IMR-90 (cell line): Measurements from ENCODE around the gene ATP7A. TPM values are rescaled to one million over a fixed set of nuclear protein-coding genes. Genes with fewer than 3 reads are reported as not detected.

Experiments
- ATAC-seq: fragments of 200-7000 bp; cut with Tn5 transposase; 2 replicates; pipeline ENCODE4 v1.9.1; 2020; ENCODE audit warnings: low read depth, mild to moderate bottlenecking, moderate library complexity
- BruUV-seq: library from RNA; stranded (reverse); fragments of 400-500 nt; replicated peaks from 2 replicates; lab custom pipeline; 2021; lab: Mats Ljungman, UMichigan
- CTCF ChIA-PET: fragments of 300-600 bp; formaldehyde crosslinking; extraction: SDS; loops from one replicate; lab custom pipeline; 2021; ENCODE audit warnings: antibody characterized with exemption; lab: Yijun Ruan, JAX
- POLR2A ChIA-PET: fragments of 300-600 bp; sonication (Branson Sonifier 250); formaldehyde crosslinking; loops from one replicate; lab custom pipeline; 2022; ENCODE audit warnings: antibody characterized with exemption; ENCODE audit not compliant: unreplicated experiment; lab: Charles Lee
- DNase-seq: peaks from one replicate; pipeline ENCODE4 v3.0.0; 2013
- H2AFZ ChIP-seq: replicated peaks from 2 replicates; pipeline ENCODE3; 2013; ENCODE audit warnings: low read length, mild to moderate bottlenecking; ENCODE audit not compliant: poor library complexity
- H2AK5ac ChIP-seq: 2 replicates; pipeline ENCODE4 v1.6.1; 2013; ENCODE audit warnings: low read depth, low read length, inconsistent platforms
- H2AK9ac ChIP-seq: replicated peaks from 2 replicates; pipeline ENCODE3; 2013; ENCODE audit warnings: mild to moderate bottlenecking, low read depth, low read length, moderate library complexity; ENCODE audit not compliant: poor library complexity
- H2BK120ac ChIP-seq: 2 replicates; pipeline ENCODE4 v1.6.1; 2013; ENCODE audit warnings: low read depth, low read length, inconsistent platforms
- H2BK15ac ChIP-seq: 3 replicates; pipeline ENCODE4 v1.6.1; 2013; ENCODE audit warnings: low read depth, low read length, inconsistent platforms
- H2BK20ac ChIP-seq: 2 replicates; pipeline ENCODE4 v1.6.1; 2013; ENCODE audit warnings: low read depth, mild to moderate bottlenecking, inconsistent platforms, low read length, moderate library complexity
- H2BK5ac ChIP-seq: 2 replicates; pipeline ENCODE4 v1.6.1; 2013; ENCODE audit warnings: mild to moderate bottlenecking, low read depth, low read length, inconsistent platforms; ENCODE audit not compliant: poor library complexity, severe bottlenecking
- H3K14ac ChIP-seq: replicated peaks from 2 replicates; pipeline ENCODE4 v1.6.1; 2013; ENCODE audit warnings: low read depth, low read length, inconsistent platforms
- H3K18ac ChIP-seq: 2 replicates; pipeline ENCODE4 v1.6.1; 2013; ENCODE audit warnings: low read depth, low read length, control low read depth
- H3K23ac ChIP-seq: 2 replicates; pipeline ENCODE4 v1.6.1; 2013; ENCODE audit warnings: low read depth, low read length, inconsistent platforms
- H3K27ac ChIP-seq: 2 replicates; pipeline ENCODE4 v1.5.1; 2013; ENCODE audit warnings: mild to moderate bottlenecking, control low read depth, low read length; ENCODE audit not compliant: insufficient read depth
- H3K27me3 ChIP-seq: 2 replicates; pipeline ENCODE4 v1.6.1; 2013; ENCODE audit warnings: low read length; ENCODE audit not compliant: control insufficient read depth, insufficient read depth
- H3K36me3 ChIP-seq: 2 replicates; pipeline ENCODE4 v1.6.1; 2013; ENCODE audit warnings: low read length, mixed read lengths; ENCODE audit not compliant: control insufficient read depth, insufficient read depth
- H3K4ac ChIP-seq: 2 replicates; pipeline ENCODE4 v1.6.1; 2013; ENCODE audit warnings: low read depth, low read length, inconsistent platforms
- H3K4me1 ChIP-seq: 2 replicates; pipeline ENCODE4 v1.6.1; 2013; ENCODE audit warnings: low read length, mixed read lengths; ENCODE audit not compliant: control insufficient read depth, insufficient read depth
- H3K4me2 ChIP-seq: 2 replicates; pipeline ENCODE4 v1.6.1; 2013; ENCODE audit warnings: low read depth, mild to moderate bottlenecking, control low read depth, low read length, moderate library complexity
- H3K4me3 ChIP-seq: 2 replicates; pipeline ENCODE4 v1.5.1; 2013; ENCODE audit warnings: low read depth, mild to moderate bottlenecking, control low read depth, low read length, moderate library complexity; ENCODE audit not compliant: insufficient read depth
- H3K56ac ChIP-seq: 2 replicates; pipeline ENCODE4 v1.6.1; 2013; ENCODE audit warnings: low read length, inconsistent platforms; ENCODE audit not compliant: insufficient read depth; ENCODE audit errors: extremely low read depth
- H3K79me1 ChIP-seq, 2 experiments: 2 replicates each; pipeline ENCODE4 v1.6.1; 2013; ENCODE audit warnings: low read length in 2 of 2, inconsistent platforms in 1 of 2, low read depth in 1 of 2
- H3K9ac ChIP-seq: 2 replicates; pipeline ENCODE4 v1.6.1; 2013; ENCODE audit warnings: low read depth, low read length, control low read depth
- H3K9me1 ChIP-seq: 2 replicates; pipeline ENCODE4 v1.6.1; 2013; ENCODE audit warnings: low read length, inconsistent platforms; ENCODE audit not compliant: insufficient read depth
- H3K9me3 ChIP-seq: 2 replicates; pipeline ENCODE4 v1.6.1; 2013; ENCODE audit warnings: low read length; ENCODE audit not compliant: control insufficient read depth, insufficient read depth
- H4K20me1 ChIP-seq: 2 replicates; pipeline ENCODE4 v1.6.1; 2013; ENCODE audit warnings: low read length, inconsistent platforms; ENCODE audit not compliant: insufficient read depth
- H4K5ac ChIP-seq: 2 replicates; pipeline ENCODE4 v1.6.1; 2013; ENCODE audit warnings: mild to moderate bottlenecking, low read depth, low read length, control low read depth
- H4K8ac ChIP-seq, 2 experiments: 2 replicates each; pipeline ENCODE4 v1.6.1; 2013; ENCODE audit warnings: low read depth in 2 of 2, low read length in 2 of 2, control low read depth in 1 of 2, inconsistent platforms in 1 of 2
- H4K91ac ChIP-seq: 2 replicates; pipeline ENCODE4 v1.6.1; 2013; ENCODE audit warnings: low read depth, low read length, inconsistent platforms; ENCODE audit not compliant: insufficient read depth
- BHLHE40 ChIP-seq: fragments of 150-350 bp; IDR thresholded peaks from 2 replicates; pipeline ENCODE4 v1.6.1; 2016; ENCODE audit warnings: mild to moderate bottlenecking, low read depth, low read length
- CEBPB ChIP-seq: IDR thresholded peaks from 2 replicates; pipeline ENCODE4 v1.6.1; 2012; ENCODE audit warnings: low read depth, low read length, improper control_type of control experiment
- CHD1 ChIP-seq: IDR thresholded peaks from 2 replicates; pipeline ENCODE4 v1.6.1; 2012; ENCODE audit warnings: low read depth, low read length, improper control_type of control experiment
- FOS ChIP-seq: fragments of 150-350 bp; IDR thresholded peaks from 2 replicates; pipeline ENCODE4 v1.6.1; 2016; ENCODE audit warnings: low read depth, low read length
- MAFK ChIP-seq: IDR thresholded peaks from 2 replicates; pipeline ENCODE4 v1.6.1; 2012; ENCODE audit warnings: low read depth, low read length, improper control_type of control experiment
- MAZ ChIP-seq: IDR thresholded peaks from 2 replicates; pipeline ENCODE4 v1.6.1; 2012; ENCODE audit warnings: low read depth, mild to moderate bottlenecking, low read length, improper control_type of control experiment, moderate library complexity, borderline replicate concordance
- MXI1 ChIP-seq: IDR thresholded peaks from 2 replicates; pipeline ENCODE4 v1.6.1; 2012; ENCODE audit warnings: low read depth, mild to moderate bottlenecking, low read length, moderate library complexity, borderline replicate concordance
- NFE2L2 ChIP-seq: fragments of 150-350 bp; IDR thresholded peaks from 2 replicates; pipeline ENCODE4 v1.6.1; 2016; ENCODE audit warnings: low read depth, mild to moderate bottlenecking, low read length
- POLR2A ChIP-seq: IDR thresholded peaks from 2 replicates; pipeline ENCODE4 v1.6.1; 2012; ENCODE audit warnings: mild to moderate bottlenecking, low read depth, low read length
- RAD21 ChIP-seq: IDR thresholded peaks from 2 replicates; pipeline ENCODE4 v1.6.1; 2012; ENCODE audit warnings: low read length, improper control_type of control experiment
- RCOR1 ChIP-seq: IDR thresholded peaks from 2 replicates; pipeline ENCODE4 v1.6.1; 2012; ENCODE audit warnings: mild to moderate bottlenecking, low read length, improper control_type of control experiment; ENCODE audit not compliant: insufficient replicate concordance
- RFX5 ChIP-seq: IDR thresholded peaks from 2 replicates; pipeline ENCODE4 v1.8.0; 2012; ENCODE audit warnings: low read depth, mild to moderate bottlenecking, low read length, moderate library complexity
- SMC3 ChIP-seq: fragments of 150-350 bp; IDR thresholded peaks from 2 replicates; pipeline ENCODE4 v1.6.1; 2016; ENCODE audit warnings: low read depth, mild to moderate bottlenecking, antibody characterized with exemption, low read length, moderate library complexity
- dilution Hi-C: fragments of 300-500 bp; cut with HindIII; formaldehyde crosslinking; loops from one replicate; pipeline ENCODE4 v1.14.3; 2018; ENCODE audit warnings: low sequenced_read_pairs; ENCODE audit not compliant: unreplicated experiment
- in situ Hi-C: fragments of 300-500 bp; cut with MboI; formaldehyde crosslinking; loops from 3 replicates; pipeline ENCODE4 v1.14.3; 2019; ENCODE audit warnings: low sequenced_read_pairs, inconsistent platforms, mixed read lengths
- intact Hi-C: fragments of 100-400 bp; cut with micrococcal nuclease; formaldehyde crosslinking; loops from 2 replicates; pipeline ENCODE4 v1.10.0; 2022
- polyA plus RNA-seq, 3 experiments: library from polyadenylated mRNA; depleted of rRNA; stranded (reverse); fragments of >200 nt; gene quantifications; 2 replicates each; pipeline ENCODE4 v1.2.3, GENCODE V29; 2012; ENCODE audit warnings: low replicate concordance in 1 of 3
- total RNA-seq: library from RNA; depleted of rRNA; stranded (reverse); fragments of >200 nt; gene quantifications from 2 replicates; pipeline ENCODE4 v1.2.3, GENCODE V29; 2012
- TF ChIP-seq, protein P1 (sequence below): fragments of 150-350 bp; IDR thresholded peaks from 2 replicates; pipeline ENCODE4 v1.6.1; 2016; ENCODE audit warnings: low read depth, mild to moderate bottlenecking, low read length, moderate library complexity, borderline replicate concordance
- TF ChIP-seq, protein P2 (sequence below): fragments of 150-350 bp; IDR thresholded peaks from 2 replicates; pipeline ENCODE4 v1.6.1; 2017; ENCODE audit warnings: mild to moderate bottlenecking, antibody characterized with exemption, low read length, low read depth
- TF ChIP-seq, protein P3 (sequence below): conservative IDR thresholded peaks from 2 replicates; pipeline ENCODE4 v1.5.1; 2012; ENCODE audit warnings: mild to moderate bottlenecking, low read depth, low read length, improper control_type of control experiment

The ATP7A gene
- total and polyA plus RNA-seq, 2 of the 4 experiments (the other 2 are of a cell fraction), result 4.2 to 22.4 TPM

DNA sequence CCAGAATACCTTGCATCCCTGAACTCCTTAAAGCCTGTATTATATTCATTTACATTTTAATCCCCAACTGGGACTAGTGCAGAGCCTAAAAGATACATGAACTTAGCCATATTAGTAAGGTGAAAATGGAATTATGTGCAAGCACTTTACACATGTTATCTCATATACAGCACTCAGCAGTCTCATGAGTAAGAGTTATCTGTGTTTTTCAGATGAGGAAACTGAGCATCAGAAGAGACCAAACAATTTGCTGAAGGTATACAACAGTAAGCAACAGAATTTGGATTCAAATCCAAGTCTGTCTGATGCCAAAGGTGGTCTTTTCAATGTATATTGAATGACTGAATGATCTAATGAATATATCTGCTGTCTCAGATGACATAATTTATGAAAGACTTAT lies 12.3 kb downstream of the ATP7A start:
- H3K9me3 ChIP-seq, result no peaks in the 10 kb centered on the region
- no peak overlapping the region for H3K9ac ChIP-seq
- ATAC-seq (no peak), DNase-seq (no peak)
- dilution Hi-C loops (no loop called here), in situ Hi-C loops (no loop called here), intact Hi-C loops (no loop called here)
- ChIA-PET POLR2A (no interaction called here), CTCF (no interaction called here)
- H4K5ac ChIP-seq, result no peak overlapping the region
- H3K9me1 ChIP-seq, result no peaks in the 10 kb centered on the region
- no peak overlapping the region for H4K91ac ChIP-seq
- no peak overlapping the region for H2BK20ac ChIP-seq
- no TSS peak for BruUV-seq
- H3K4me2 ChIP-seq, result no peak overlapping the region
- no peak overlapping the region for H3K14ac ChIP-seq
- no peak overlapping the region for H3K56ac ChIP-seq
- H3K18ac ChIP-seq, result no peak overlapping the region
- TF ChIP-seq CEBPB (no peak), RFX5 (no peak), POLR2A (no peak), SMC3 (no peak), CHD1 (no peak), RAD21 (no peak), MAZ (no peak), FOS (no peak), RCOR1 (no peak), MAFK (no peak), BHLHE40 (no peak), NFE2L2 (no peak), MXI1 (no peak)
- TF ChIP-seq, protein P1, sequence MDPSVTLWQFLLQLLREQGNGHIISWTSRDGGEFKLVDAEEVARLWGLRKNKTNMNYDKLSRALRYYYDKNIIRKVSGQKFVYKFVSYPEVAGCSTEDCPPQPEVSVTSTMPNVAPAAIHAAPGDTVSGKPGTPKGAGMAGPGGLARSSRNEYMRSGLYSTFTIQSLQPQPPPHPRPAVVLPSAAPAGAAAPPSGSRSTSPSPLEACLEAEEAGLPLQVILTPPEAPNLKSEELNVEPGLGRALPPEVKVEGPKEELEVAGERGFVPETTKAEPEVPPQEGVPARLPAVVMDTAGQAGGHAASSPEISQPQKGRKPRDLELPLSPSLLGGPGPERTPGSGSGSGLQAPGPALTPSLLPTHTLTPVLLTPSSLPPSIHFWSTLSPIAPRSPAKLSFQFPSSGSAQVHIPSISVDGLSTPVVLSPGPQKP, result no peak
- TF ChIP-seq, protein P2, sequence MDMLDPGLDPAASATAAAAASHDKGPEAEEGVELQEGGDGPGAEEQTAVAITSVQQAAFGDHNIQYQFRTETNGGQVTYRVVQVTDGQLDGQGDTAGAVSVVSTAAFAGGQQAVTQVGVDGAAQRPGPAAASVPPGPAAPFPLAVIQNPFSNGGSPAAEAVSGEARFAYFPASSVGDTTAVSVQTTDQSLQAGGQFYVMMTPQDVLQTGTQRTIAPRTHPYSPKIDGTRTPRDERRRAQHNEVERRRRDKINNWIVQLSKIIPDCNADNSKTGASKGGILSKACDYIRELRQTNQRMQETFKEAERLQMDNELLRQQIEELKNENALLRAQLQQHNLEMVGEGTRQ, result no peak
- TF ChIP-seq, protein P3, sequence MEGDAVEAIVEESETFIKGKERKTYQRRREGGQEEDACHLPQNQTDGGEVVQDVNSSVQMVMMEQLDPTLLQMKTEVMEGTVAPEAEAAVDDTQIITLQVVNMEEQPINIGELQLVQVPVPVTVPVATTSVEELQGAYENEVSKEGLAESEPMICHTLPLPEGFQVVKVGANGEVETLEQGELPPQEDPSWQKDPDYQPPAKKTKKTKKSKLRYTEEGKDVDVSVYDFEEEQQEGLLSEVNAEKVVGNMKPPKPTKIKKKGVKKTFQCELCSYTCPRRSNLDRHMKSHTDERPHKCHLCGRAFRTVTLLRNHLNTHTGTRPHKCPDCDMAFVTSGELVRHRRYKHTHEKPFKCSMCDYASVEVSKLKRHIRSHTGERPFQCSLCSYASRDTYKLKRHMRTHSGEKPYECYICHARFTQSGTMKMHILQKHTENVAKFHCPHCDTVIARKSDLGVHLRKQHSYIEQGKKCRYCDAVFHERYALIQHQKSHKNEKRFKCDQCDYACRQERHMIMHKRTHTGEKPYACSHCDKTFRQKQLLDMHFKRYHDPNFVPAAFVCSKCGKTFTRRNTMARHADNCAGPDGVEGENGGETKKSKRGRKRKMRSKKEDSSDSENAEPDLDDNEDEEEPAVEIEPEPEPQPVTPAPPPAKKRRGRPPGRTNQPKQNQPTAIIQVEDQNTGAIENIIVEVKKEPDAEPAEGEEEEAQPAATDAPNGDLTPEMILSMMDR, result no peak
- H3K27me3 ChIP-seq, result no peaks in the 10 kb centered on the region
- H4K8ac ChIP-seq, result no peak overlapping the region
- no peak overlapping the region for H2AFZ ChIP-seq
- H3K4me1 ChIP-seq, result peaks cover 2% of the 10 kb centered on the region; the same call in 1 of the 2 replicates
- no peak overlapping the region for H2BK120ac ChIP-seq
- H4K20me1 ChIP-seq, result peaks cover 4% of the 10 kb centered on the region; the same call in 1 of the 2 replicates
- H3K23ac ChIP-seq, result no peak overlapping the region
- no peaks in the 10 kb centered on the region for H3K36me3 ChIP-seq
- no peak overlapping the region for H2BK15ac ChIP-seq
- no peak overlapping the region for H2BK5ac ChIP-seq
- H3K27ac ChIP-seq, result no peak overlapping the region
- no peak overlapping the region for H3K4me3 ChIP-seq
- no peak overlapping the region for H2AK9ac ChIP-seq
- no peak overlapping the region for H3K4ac ChIP-seq
- H3K79me1 ChIP-seq, result peaks cover 0 to 7% of the 10 kb centered on the region in 2 experiments; a peak in 2 of 4 replicates
- no peak overlapping the region for H2AK5ac ChIP-seq
